GM12872 (cell line): ENCODE results near the gene MEGF6.

Source experiments
- CTCF ChIP-seq: IDR thresholded peaks from 3 replicates; pipeline ENCODE4 v1.5.1; 2011; ENCODE audit warnings: low read depth, mild to moderate bottlenecking, low read length, moderate library complexity; ENCODE audit not compliant: insufficient read depth

The MEGF6 gene

GRCh38 chr1:3462356-3463012, 148.8 kb downstream of the MEGF6 start:
- no peak for TF ChIP-seq CTCF

- TF ChIP-seq CTCF = no peak
These were observed 149.4 kb downstream of the MEGF6 start for GRCh38 chr1:3461934-3462275.

- TF ChIP-seq CTCF = no peak
These were observed 149.9 kb downstream of the MEGF6 start for GRCh38 chr1:3461238-3461933.

- TF ChIP-seq CTCF = no peak
These were observed 150.6 kb downstream of the MEGF6 start for GRCh38 chr1:3460672-3461131.

- TF ChIP-seq CTCF = no peak
These were observed 151.2 kb downstream of the MEGF6 start for GRCh38 chr1:3459940-3460671.

GRCh38 chr1:3459051-3459908, 152.0 kb downstream of the MEGF6 start:
- TF ChIP-seq CTCF = no peak
